Panc1 (cell line): ENCODE data around the gene CELA2B. TPM values are rescaled to one million over a fixed set of nuclear protein-coding genes. Genes with fewer than 3 reads are reported as not detected.
"Not testable (repeated sequence)": the region's sequence is repeated elsewhere in the genome, so short reads cannot be mapped to it uniquely, and the experiment has no call there.

ENCODE experiments used
- ATAC-seq: fragments of 200-7000 bp; cut with Tn5 transposase; 2 replicates; pipeline ENCODE4 v1.9.1; 2020; ENCODE audit warnings: mild to moderate bottlenecking, moderate library complexity
- BruUV-seq: library from RNA; stranded (reverse); fragments of 400-500 nt; replicated peaks from 2 replicates; lab custom pipeline; 2021; lab: Mats Ljungman, UMichigan
- CTCF ChIA-PET: fragments of 300-600 bp; sonication (Branson Sonifier 250); formaldehyde crosslinking; loops from one replicate; lab custom pipeline; 2022; ENCODE audit warnings: antibody characterized with exemption; lab: Charles Lee
- POLR2A ChIA-PET: fragments of 300-600 bp; sonication (Branson Sonifier 250); formaldehyde crosslinking; loops from one replicate; lab custom pipeline; 2022; ENCODE audit warnings: antibody characterized with exemption; lab: Charles Lee
- DNase-seq: peaks from one replicate; pipeline ENCODE4 v3.0.0-alpha.2; 2010; ENCODE audit warnings: low read depth, low spot score
- H3K27ac ChIP-seq: 2 replicates; pipeline ENCODE4 v1.5.1; 2011; ENCODE audit warnings: mild to moderate bottlenecking, low read length, inconsistent platforms
- H3K27me3 ChIP-seq: fragments of 200-500 bp; sonication (Bioruptor generic); 2 replicates; pipeline ENCODE4 v1.6.0; 2014; ENCODE audit warnings: low read length, inconsistent platforms; ENCODE audit not compliant: control insufficient read depth, insufficient read depth
- H3K36me3 ChIP-seq: fragments of 200-500 bp; sonication (Bioruptor generic); 2 replicates; pipeline ENCODE4 v1.5.1; 2014; ENCODE audit warnings: inconsistent platforms, mild to moderate bottlenecking, low read length, moderate library complexity; ENCODE audit not compliant: control insufficient read depth, insufficient read depth
- H3K4me1 ChIP-seq: 2 replicates; pipeline ENCODE4 v1.5.1; 2011; ENCODE audit warnings: inconsistent platforms, mild to moderate bottlenecking, low read length, moderate library complexity; ENCODE audit not compliant: control insufficient read depth, insufficient read depth
- H3K4me3 ChIP-seq, 2 experiments: 2 replicates each; pipeline ENCODE4 v1.5.1; 2011 to 2012; ENCODE audit warnings: low read depth in 2 of 2, low read length in 2 of 2, mild to moderate bottlenecking in 2 of 2, inconsistent platforms in 1 of 2, moderate library complexity in 1 of 2
- H3K9me3 ChIP-seq: fragments of 200-500 bp; sonication (Bioruptor generic); 2 replicates; pipeline ENCODE4 v1.5.1; 2014; ENCODE audit warnings: low read depth, mild to moderate bottlenecking, inconsistent platforms, low read length, moderate library complexity; ENCODE audit not compliant: control insufficient read depth, insufficient read depth
- POLR2AphosphoS5 ChIP-seq: IDR thresholded peaks from 2 replicates; pipeline ENCODE4 v1.6.1; 2012; ENCODE audit warnings: mild to moderate bottlenecking, low read depth, low read length, moderate library complexity
- SIN3A ChIP-seq: IDR thresholded peaks from 2 replicates; pipeline ENCODE4 v1.6.1; 2012; ENCODE audit warnings: low read depth, mild to moderate bottlenecking, low read length, moderate library complexity, borderline replicate concordance; ENCODE audit not compliant: insufficient read depth
- TCF7L2 ChIP-seq: IDR thresholded peaks from 2 replicates; pipeline ENCODE4 v1.6.1; 2011; ENCODE audit warnings: mild to moderate bottlenecking, low read depth, low read length, inconsistent platforms
- in situ Hi-C: cut with HindIII; loops from 2 replicates; pipeline ENCODE4 v1.10.0; 2016; ENCODE audit warnings: low sequenced_read_pairs, low pct_unique_long_range_greater_than_20kb
- intact Hi-C: fragments of 100-400 bp; cut with micrococcal nuclease; formaldehyde crosslinking; loops from one replicate; pipeline ENCODE4 v1.10.0; 2022; ENCODE audit not compliant: unreplicated experiment
- total RNA-seq: library from RNA; stranded (reverse); gene quantifications from one replicate; pipeline ENCODE4 v1.2.1, GENCODE V29; 2021; ENCODE audit not compliant: unreplicated experiment
- TF ChIP-seq, protein P1 (sequence below): fragments of 450-650 bp; IDR thresholded peaks from 2 replicates; pipeline ENCODE4 v1.5.1; 2017; ENCODE audit warnings: mild to moderate bottlenecking
- TF ChIP-seq, protein P2 (sequence below), 2 experiments: IDR thresholded peaks; 2 replicates each; pipeline ENCODE4 v1.6.1; 2011 to 2012; ENCODE audit warnings: low read depth in 2 of 2, control low read depth in 1 of 2, low read length in 1 of 2, mild to moderate bottlenecking in 1 of 2, moderate library complexity in 1 of 2; ENCODE audit not compliant: insufficient read depth in 1 of 2

CELA2B gene
- total RNA-seq, 1 experiment from 2014 or later: not detected

DNA sequence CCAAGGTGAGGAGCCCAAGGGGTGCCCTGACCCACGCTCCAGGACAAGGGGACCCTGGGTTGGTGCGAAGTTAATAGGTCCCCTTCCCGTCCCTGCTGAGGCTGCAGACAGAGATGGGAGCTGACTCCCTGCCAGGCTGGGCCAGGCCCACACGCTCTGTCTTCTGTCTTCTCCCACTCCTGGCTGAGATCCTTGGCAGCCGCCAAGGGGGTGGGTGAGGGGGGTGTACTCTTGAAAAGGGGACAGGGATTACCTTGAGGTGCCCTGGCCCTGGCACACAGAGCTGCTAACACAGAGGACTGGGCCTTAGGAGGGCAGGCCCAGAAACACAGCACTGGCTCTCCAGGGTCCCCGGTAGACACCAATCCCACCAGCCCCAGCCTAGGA is 48.6 kb upstream of the CELA2B start:
- ATAC-seq (peak; percentile 5; the same call in 1 of the 2 replicates), DNase-seq (no peak)
- Histone ChIP-seq H3K4me3 (no peak overlapping the region), H3K9me3 (no peaks in the 10 kb centered on the region), H3K27ac (no peak overlapping the region; the same call in 1 of the 2 replicates), H3K27me3 (no peaks in the 10 kb centered on the region), H3K36me3 (no peaks in the 10 kb centered on the region; the same call in 1 of the 2 replicates), H3K4me1 (peaks cover 26% of the 10 kb centered on the region)
- CTCF ChIA-PET: interaction anchor here (1.0 kb wide), 1 partner anchor 104 kb away, joined by 4 read pairs; no protein-coding TSS in a partner anchor
- TF ChIP-seq TCF7L2: no peak
- TF ChIP-seq POLR2AphosphoS5: no peak
- TF ChIP-seq, protein P1, sequence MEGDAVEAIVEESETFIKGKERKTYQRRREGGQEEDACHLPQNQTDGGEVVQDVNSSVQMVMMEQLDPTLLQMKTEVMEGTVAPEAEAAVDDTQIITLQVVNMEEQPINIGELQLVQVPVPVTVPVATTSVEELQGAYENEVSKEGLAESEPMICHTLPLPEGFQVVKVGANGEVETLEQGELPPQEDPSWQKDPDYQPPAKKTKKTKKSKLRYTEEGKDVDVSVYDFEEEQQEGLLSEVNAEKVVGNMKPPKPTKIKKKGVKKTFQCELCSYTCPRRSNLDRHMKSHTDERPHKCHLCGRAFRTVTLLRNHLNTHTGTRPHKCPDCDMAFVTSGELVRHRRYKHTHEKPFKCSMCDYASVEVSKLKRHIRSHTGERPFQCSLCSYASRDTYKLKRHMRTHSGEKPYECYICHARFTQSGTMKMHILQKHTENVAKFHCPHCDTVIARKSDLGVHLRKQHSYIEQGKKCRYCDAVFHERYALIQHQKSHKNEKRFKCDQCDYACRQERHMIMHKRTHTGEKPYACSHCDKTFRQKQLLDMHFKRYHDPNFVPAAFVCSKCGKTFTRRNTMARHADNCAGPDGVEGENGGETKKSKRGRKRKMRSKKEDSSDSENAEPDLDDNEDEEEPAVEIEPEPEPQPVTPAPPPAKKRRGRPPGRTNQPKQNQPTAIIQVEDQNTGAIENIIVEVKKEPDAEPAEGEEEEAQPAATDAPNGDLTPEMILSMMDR: no peak
- no peak for TF ChIP-seq SIN3A
- TF ChIP-seq, protein P2, sequence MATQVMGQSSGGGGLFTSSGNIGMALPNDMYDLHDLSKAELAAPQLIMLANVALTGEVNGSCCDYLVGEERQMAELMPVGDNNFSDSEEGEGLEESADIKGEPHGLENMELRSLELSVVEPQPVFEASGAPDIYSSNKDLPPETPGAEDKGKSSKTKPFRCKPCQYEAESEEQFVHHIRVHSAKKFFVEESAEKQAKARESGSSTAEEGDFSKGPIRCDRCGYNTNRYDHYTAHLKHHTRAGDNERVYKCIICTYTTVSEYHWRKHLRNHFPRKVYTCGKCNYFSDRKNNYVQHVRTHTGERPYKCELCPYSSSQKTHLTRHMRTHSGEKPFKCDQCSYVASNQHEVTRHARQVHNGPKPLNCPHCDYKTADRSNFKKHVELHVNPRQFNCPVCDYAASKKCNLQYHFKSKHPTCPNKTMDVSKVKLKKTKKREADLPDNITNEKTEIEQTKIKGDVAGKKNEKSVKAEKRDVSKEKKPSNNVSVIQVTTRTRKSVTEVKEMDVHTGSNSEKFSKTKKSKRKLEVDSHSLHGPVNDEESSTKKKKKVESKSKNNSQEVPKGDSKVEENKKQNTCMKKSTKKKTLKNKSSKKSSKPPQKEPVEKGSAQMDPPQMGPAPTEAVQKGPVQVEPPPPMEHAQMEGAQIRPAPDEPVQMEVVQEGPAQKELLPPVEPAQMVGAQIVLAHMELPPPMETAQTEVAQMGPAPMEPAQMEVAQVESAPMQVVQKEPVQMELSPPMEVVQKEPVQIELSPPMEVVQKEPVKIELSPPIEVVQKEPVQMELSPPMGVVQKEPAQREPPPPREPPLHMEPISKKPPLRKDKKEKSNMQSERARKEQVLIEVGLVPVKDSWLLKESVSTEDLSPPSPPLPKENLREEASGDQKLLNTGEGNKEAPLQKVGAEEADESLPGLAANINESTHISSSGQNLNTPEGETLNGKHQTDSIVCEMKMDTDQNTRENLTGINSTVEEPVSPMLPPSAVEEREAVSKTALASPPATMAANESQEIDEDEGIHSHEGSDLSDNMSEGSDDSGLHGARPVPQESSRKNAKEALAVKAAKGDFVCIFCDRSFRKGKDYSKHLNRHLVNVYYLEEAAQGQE (IDR thresholded peaks at IDR 0.05; ENCODE audit: insufficient read depth in 1 of 2, low read depth in 2 of 2, low read length in 1 of 2): no peak
- in situ Hi-C loops (no loop called here), intact Hi-C loops (no loop called here)
- no TSS peak for BruUV-seq
- POLR2A ChIA-PET: interaction anchor here (0.7 to 1.2 kb wide), 2 partner anchors 41 to 103 kb away, joined by 3 to 5 read pairs; no protein-coding TSS in a partner anchor

DNA sequence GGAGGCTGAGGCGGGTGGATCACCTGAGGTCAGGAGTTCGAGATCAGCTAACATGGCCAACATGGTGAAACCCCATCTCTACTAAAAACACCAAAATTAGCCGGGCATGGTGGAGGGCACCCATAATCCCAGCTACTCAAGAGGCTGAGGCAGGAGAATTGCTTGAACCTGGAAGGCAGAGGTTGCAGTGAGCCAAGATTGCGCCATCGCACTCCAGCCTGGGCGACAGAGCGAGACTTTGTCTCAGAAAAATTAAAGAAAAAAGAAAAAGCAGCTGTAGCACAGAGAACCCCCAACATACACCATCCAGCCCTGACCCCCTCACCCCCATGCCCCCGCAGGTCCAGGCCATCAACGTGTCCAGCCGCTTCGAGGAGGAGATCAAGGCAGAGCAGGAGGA is 47.7 kb upstream of the CELA2B start:
- H3K27me3 ChIP-seq, POLR2A ChIA-PET, DNase-seq, intact Hi-C loops, in situ Hi-C loops, H3K27ac ChIP-seq, H3K9me3 ChIP-seq, H3K36me3 ChIP-seq, H3K4me3 ChIP-seq, BruUV-seq, ATAC-seq: not testable (repeated sequence)
- H3K4me1 ChIP-seq: peaks cover 31% of the 10 kb centered on the region
- CTCF ChIA-PET: interaction anchor here (0.6 kb wide), 1 partner anchor 31 kb away, joined by 3 read pairs; no protein-coding TSS in a partner anchor

DNA sequence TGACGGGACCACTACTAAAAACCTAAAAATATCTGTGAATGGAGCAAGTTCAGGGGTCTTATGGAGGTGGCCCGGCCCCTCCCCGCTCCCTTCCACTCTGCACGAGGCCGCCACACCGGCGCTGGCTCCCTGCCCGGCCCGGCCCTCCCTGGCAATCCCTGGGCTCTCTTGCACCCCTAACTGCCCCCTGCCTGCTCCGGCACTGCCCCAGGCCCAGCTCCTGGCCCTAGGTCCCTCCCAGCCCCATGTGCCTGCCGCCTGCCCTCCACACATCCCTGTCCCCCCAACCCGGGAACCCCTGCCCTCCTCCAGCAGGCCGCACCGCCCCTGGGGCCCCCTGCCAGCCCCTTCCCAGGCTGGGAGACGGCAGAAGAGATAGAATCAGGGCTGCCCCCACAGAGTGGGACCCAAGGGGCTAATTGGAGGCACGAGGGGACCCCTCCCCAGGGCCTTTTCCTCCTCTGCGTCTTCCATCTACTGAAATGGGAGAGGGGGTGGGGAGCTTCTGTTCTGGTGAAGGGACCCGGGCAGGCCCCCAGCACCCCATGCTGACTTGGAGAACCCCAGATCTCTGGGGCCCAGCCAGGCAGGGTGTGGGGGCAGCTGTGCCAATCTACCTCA is 47.0 kb upstream of the CELA2B start:
- Histone ChIP-seq H3K4me1 (peaks cover 26% of the 10 kb centered on the region), H3K36me3 (no peaks in the 10 kb centered on the region; the same call in 1 of the 2 replicates), H3K4me3 (no peak overlapping the region), H3K27me3 (no peaks in the 10 kb centered on the region), H3K9me3 (no peaks in the 10 kb centered on the region), H3K27ac (no peak overlapping the region)
- TF ChIP-seq SIN3A (no peak), POLR2AphosphoS5 (no peak), TCF7L2 (no peak)
- TF ChIP-seq, protein P1: no peak
- TF ChIP-seq, protein P2 (IDR thresholded peaks at IDR 0.05; ENCODE audit: insufficient read depth in 1 of 2, low read depth in 2 of 2, low read length in 1 of 2): no peak
- ChIA-PET POLR2A (no interaction called here), CTCF (interaction anchor here (0.6 kb wide), 1 partner anchor 30 kb away, joined by 3 read pairs; no protein-coding TSS in a partner anchor)
- DNase-seq (no peak), ATAC-seq (no peak)
- in situ Hi-C loops: no loop called here
- intact Hi-C loops: no loop called here
- BruUV-seq: TSS peak; percentile 76
